ENCODE data around the gene CABP4.
A peak's percentile ranks its signal among the peaks of the same experiment; 100 is the strongest.
"Not testable (repeated sequence)": the region's sequence is repeated elsewhere in the genome, so short reads cannot be mapped to it uniquely, and the experiment has no call there.

Gene CABP4

DNA sequence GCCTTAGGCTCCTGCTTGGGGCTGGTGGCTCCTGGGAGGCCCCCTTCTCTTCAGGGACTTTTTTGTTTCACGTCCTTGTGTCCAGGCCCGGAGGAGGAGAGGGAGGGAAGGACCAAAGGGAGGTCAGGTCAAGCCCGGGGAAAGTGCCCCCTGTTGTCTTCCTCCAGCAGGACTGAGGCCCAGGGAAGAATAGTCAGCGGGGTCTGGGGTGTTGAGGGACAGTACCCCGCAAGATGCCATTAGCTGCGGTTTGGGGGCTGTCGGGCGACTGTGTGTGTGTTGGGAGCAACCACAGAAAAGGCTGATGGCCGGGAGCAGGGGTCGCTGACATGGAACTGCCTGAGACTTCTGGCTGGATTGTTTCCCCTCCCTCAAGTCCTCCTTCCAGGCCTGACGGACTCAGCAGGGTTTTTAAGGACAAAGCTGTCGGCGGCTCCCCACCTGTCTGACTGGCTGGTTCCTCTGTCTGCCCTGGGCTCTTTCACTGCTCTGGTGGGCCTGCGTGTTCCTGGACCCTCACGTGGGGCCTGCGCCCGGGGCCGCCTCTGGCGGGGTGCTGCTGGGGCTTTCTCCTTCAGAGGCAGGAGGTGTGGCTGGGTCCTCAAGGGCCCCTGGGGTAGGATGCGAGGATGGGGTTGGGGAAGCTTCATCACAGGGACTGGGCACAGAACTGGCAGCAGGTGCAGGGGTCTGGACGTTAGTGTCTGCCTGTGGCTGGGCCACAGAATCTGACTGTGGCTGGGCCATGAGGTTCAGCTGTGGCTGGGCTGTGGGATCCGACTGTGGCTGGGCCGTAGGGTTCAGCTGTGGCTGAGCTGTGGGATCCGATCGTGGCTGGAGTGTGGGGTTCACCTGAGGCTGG, 4.1 kb upstream of the CABP4 start:
- no peak for DNase-seq (ENCODE audit: low read depth)

DNA sequence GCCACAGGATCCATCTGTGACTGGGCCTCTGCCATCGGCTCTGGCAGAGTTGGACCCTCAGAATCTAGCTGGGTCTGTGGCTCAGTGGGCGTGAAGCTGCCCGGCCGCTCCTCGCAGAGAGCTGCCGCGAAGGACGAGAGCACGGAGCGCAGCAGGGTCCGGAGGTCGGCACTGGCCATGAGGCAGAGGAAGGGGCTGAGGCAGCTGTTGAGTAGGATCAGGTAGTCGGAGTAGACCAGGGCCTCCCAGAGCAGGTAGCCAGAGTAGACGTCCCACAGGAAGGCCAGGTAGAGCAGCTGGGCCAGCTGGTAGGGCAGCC, 3.5 kb upstream of the CABP4 start:
- no peak for DNase-seq (ENCODE audit: low read depth)
- no peak overlapping the region for H3K4me3 ChIP-seq (ENCODE audit: low read depth, low read length)

More for the DNA sequence above, 4.1 kb upstream of the CABP4 start:
- no peak overlapping the region for H3K4me3 ChIP-seq (ENCODE audit: low read depth, low read length)

DNA sequence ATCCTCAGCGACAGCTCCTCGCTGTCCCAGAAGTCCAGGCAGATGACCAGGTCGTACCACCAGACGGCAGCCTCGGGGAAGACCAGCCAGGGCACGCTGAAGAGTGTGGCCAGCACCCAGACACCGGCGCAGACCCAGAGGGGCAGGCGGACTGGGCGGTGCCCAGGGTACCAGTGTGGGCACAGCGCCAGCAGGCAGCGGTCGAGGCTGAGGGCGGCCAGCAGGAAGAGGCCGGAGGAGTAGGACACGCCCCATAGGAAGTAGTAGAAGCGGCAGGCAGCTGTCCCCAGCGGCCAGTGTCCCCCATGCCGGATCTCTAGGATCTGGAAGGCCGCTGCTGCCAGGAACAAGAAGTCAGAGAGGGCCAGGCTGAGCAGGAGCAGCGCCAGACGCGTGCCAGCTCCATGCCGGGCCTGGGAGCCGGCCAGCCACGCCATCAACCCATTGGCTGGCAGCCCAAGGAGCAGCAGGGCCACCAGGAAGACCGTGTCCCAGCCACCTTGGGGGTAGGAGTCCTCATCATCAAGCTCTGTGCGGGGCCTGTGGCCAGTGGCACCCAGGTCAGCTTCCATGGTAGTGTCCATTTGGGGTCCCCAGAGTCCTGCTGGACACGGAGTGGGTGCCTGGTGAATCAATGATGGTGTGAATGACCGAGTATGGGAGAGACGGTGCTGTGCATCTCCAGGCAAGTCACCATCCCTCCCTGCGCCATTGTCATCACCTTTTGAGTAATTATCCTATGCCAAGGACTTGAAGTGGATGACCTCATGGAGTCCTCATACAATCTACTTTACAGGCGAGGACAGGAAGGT, 2.8 kb upstream of the CABP4 start, which contains the start of gene GPR152:
Gene GPR152 (minus strand): TSS at position 589 of the 812 bp plus-strand sequence. CDS start 5 bp downstream, at position 584.
- DNase-seq (ENCODE audit: low read depth), result no peak

DNA sequence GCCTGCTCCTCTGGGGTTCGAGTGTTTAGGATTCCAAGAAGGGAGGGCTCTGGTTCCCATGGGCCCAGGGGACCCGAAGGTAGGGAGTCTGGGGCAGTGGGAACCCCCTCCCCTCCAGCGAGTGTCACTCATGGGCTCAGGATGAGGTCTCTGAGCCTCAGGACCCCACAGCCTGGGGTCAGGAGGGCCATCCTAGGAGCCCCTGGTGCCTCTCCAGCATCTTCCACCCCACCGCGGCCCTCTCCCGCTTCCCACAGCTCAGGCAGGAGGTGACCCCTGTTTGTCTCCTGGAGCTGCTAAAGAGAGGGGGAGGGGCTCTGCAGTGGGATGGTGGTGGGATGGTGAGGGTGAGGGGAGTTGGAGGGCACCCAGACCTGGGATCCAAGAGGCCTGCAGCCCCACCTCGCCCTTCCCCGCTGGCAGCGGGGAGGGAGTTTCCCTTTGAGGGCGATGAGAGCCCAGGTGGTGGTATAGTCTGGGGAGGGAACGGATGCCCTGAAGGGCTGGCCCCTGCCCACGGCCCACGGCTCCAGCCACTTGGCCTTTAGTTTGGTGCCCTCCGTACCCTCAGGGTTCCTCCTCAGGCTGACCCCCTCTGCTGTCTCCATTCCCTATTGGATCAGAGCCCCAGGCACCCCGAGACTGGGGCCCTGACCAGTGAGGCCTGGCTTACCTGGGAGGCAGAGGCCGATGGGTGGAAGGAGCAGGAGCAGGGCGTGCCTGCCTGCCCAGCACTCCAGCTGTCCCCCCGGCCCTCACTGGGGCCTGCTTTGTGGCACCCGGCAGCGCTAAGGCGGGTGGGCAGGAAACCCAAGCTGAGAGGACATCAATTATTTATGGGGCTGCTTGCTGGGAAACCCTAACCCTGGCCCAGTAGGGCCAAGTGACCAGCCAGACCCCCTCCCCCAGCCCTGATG, 1.1 kb upstream of the CABP4 start:
- no peak overlapping the region for H3K4me3 ChIP-seq (ENCODE audit: low read depth, low read length)
- DNase-seq (ENCODE audit: low read depth), result no peak

More for the DNA sequence above, 2.8 kb upstream of the CABP4 start, which contains the start of gene GPR152:
- no peak within 1 kb of the TSS for H3K4me3 ChIP-seq (ENCODE audit: low read depth, low read length)

DNA sequence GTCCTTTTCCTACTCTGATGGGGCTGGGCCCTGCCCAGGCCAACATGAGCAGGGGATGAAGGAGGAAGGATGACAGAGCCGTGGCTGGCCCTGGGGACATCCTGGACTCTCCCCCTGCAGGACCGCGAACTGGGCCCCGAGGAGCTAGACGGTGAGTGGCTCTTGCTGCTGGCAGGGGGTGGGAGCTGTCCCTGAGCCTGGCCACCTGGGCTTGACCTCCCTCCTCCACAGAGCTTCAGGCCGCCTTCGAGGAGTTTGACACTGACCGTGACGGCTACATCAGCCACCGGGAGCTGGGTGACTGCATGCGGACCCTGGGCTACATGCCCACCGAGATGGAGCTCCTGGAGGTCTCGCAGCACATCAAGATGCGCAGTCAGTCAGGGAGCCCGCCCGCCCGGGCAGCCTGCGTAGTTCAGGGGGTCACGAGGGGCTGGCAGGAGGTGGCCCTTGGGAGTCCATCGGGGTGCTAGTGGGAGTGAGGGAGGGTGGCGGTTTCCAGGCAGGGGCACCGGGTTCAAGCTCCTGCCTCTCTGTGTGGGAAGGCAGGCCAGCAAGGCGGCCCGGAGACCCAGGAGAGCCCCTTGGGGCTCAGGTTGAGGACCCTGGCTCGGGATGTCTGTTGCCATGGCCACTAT, 1.0 kb downstream of the CABP4 start:
- no peak for DNase-seq (ENCODE audit: low read depth)

DNA sequence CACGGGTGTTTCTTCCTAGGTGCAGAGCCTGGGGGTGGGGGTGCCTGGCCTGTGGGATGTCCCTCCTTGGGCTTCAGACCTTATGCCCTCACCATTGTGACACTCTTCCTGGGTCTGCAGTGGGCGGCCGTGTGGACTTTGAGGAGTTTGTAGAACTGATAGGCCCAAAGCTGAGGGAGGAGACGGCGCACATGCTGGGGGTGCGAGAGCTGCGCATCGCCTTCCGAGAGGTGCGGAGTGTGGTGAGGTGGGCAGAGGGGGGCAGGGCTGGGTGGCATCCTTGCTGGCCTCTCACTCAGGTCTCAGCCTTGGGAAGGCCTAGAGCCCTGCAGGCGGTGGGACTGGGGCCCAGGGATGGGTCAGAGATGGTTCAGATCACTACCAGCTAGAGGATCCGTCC, 2.3 kb downstream of the CABP4 start:
- no peak overlapping the region for H3K4me3 ChIP-seq (ENCODE audit: low read depth, low read length)
- no peak for DNase-seq (ENCODE audit: low read depth)

More for the DNA sequence above, 1.0 kb downstream of the CABP4 start:
- H3K4me3 ChIP-seq (ENCODE audit: low read depth, low read length), result no peak overlapping the region

DNA sequence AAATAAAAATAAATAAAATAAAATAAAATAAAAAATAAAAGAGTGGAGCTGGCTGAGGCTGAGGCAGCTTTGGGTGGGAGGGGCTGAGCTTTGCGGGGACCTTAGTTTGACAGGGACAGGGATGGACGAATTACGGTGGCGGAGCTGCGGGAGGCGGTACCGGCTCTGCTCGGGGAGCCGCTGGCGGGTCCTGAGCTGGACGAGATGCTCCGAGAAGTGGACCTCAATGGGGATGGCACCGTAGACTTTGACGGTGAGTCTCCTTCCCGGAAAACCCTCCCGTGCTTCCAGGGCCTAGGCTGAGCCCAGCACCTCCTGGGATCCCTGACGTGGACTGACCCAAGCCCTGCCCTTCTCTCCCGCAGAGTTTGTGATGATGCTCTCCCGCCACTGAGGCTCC, 3.1 kb downstream of the CABP4 start:
- no peak for DNase-seq (ENCODE audit: low read depth)
- H3K4me3 ChIP-seq (ENCODE audit: low read depth, low read length), result no peak overlapping the region

DNA sequence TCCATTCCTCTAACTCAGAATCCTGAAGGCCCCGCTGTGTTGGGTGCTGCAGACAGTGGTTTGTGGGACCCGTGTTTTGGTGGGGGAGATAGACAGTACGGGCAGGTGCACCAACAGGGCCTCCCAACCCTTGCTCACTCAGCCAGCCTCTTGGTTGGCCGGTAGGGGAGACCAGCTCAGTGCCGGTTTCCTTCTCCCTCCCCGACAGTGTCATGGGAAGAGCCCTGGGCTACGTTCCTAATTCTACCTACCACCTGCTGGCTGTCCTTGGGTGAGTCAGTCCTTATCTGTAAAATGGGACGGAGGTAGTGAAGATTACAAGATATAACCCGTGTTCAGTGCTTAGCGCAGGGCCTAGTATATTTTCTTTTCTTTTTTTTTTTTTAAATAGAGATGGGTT, 8.0 kb downstream of the CABP4 start:
- H3K4me3 ChIP-seq (ENCODE audit: low read depth, low read length), result no peak overlapping the region
- DNase-seq (ENCODE audit: low read depth), result no peak

DNA sequence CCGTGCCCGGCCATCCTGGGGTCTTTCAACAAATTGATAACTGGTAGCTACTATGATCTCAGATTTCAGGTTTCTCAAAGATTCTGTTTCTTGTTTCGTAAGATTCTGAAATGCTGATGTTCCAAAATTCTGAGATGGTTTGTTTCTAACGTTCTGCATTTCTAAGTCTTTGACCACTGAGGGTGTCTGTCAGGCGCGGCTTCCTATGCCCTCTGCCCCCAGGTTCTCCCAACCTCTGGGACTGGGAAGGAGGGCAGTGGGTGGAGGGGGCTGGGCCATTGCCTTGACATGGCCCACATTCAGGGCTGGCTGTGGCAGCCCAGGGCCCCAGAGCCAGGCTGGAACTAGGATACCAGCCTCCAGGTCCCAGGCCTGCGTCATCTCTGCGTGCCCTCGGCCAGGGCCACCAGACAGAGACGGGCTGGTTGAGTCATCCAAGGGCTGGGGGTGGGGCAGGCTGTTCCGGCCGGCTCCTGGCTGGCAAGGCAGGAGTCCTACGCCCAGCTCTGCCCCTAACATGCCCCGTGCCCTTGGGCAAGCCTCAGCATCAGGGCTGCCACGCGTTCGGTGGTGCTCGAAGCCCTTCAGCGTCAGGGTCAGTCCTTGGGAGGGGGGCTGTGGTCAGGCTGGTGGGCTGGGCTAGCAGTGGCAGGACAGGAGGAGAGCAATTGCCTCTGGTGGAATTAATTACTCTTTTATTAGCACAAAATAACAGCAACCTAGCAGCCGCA, 8.7 kb downstream of the CABP4 start:
- no peak for DNase-seq (ENCODE audit: low read depth)
- H3K4me3 ChIP-seq (ENCODE audit: low read depth, low read length), result peak overlapping the region; percentile 61

DNA sequence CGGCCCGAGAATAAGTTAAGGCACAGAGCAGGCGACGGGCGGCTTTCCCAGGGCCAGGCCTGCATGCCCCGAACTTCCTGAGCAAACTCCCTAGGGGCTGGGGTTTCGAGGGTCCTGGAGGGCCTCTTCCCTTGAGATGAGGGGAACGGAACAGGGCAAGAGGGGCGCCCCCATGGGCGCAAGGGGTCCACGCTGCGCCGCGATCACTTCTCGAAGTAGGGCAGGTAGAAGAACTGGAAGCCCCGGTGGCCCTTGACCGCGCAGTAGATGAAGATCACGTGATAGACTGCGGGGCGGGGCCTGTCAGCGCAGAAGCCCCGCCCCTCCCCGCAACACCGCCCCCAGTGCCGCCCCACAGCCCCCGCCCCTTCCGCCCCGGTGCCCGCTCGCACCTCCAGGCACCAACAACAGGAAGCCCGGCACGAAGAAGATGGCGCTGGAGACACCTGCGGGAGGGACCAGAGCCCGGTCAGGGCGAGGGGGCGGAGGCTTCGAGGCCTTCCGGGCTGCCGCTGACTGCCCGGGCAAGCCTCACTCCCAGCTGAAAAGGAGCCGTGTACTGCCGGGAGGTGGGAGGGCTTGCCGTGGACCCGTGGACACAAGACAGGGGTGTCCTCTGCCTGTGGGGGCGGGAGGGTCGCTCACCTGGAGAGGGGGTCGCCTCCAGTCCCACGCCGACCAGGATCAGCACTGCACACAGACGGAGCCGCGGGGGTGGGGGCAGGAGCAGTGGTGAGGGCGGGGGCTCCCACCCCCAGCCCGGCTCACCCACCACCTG, 9.4 kb downstream of the CABP4 start:
- no peak for DNase-seq (ENCODE audit: low read depth)
- H3K4me3 ChIP-seq (ENCODE audit: low read depth, low read length), result peak overlapping the region; percentile 61

DNA sequence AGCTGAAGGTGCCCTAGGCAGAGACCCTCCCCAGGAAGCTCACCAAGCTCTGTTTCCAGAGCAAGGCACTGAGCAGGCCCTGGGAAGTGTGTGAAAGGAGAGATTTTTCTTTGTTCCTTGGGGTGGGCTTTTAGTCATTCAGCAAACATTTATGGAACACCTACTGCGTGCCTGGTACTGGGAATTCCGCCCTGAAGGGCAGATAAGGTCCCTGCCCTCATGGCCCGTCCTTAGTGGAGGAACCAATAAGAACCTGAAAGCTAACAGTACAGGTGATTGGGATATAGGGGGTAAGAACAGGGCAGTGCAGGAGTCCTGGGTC, 10.0 kb downstream of the CABP4 start:
- DNase-seq (ENCODE audit: low read depth), result no peak
- H3K4me3 ChIP-seq (ENCODE audit: low read depth, low read length), result peak overlapping the region; percentile 61

DNA sequence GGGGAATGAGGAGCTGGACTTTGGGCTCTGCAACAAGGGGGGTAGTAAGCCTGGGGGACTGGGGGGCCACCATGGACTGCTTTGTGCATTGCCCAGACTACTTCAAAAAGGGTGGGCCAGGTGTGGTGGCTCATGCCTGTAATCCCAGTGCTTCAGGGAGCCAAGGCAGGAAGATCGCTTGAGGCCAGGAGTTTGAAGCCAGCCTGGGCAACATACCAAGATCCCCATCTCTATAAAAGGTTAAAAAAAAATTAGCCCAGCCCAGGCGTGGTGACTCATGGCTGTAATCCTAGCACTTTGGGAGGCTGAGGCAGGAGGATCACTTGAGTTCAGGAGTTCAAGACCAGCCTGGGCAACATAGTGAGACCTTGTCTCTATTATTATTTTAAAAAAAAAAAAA, 10.4 kb downstream of the CABP4 start:
- H3K4me3 ChIP-seq (ENCODE audit: low read depth, low read length), result not testable (repeated sequence)

DNA sequence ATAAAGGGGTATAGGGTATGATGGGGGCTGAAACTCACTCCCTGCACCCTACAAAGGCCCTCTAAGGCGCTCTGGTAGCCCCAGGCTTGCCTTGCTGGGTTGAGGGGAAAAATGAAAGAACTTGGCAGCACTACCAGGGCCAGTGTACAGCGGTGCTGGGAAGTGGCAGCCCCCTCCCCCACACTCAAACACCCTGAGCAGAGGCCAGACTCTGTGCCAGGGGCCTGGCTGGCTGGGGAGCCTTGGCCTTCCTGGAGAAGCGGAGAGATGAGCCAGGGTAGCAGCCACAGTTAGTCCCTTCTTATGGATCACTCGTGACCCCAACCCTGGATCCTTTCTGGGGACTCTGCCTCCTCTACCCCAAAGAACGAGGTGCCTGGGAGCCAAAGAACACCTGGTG, 11.2 kb downstream of the CABP4 start:
- no peak for DNase-seq (ENCODE audit: low read depth)
- no peak overlapping the region for H3K4me3 ChIP-seq (ENCODE audit: low read depth, low read length)

More for the DNA sequence above, 10.4 kb downstream of the CABP4 start:
- DNase-seq (ENCODE audit: low read depth), result not testable (repeated sequence)

DNA sequence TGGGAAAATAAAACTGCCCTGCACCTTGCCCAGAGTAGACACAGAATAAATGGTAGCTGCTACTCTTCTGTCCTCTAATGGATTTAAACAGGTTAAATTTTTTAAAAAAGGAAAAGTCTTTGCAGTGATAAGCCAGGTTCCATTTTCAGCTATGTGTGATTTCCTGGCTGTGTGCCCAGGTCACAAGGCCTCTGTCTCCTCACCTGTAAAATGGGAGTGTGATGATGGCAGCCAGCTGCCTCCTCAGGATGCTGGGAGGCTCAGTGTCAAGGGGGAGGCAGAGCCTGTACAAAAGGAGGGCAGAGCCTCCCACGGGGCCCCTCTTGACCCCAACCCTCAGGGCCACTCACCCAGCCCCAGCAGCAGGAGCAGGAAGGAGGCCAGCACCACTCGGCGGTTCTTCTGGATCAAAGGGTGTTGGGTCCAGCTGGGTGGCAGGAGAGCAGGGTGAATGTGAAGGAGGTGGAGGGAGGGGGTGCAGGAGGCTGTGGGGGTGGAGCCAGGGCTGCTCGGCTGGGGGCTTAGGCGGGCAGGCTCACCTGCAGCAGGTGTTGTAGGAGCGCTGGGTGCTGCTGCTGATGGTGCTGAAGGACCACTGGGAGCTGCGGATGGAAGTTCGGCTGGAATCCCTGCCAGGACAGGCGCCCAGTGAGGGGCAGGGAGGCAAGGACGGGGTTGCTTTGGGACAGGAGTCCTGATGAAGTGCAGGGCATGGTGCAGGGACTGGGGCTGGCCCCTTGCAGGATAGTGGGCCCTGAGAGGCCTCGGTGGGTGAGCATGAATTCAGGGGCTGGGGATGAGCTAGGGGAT, 12.0 kb downstream of the CABP4 start:
- H3K4me3 ChIP-seq (ENCODE audit: low read depth, low read length), result no peak overlapping the region
- no peak for DNase-seq (ENCODE audit: low read depth)

DNA sequence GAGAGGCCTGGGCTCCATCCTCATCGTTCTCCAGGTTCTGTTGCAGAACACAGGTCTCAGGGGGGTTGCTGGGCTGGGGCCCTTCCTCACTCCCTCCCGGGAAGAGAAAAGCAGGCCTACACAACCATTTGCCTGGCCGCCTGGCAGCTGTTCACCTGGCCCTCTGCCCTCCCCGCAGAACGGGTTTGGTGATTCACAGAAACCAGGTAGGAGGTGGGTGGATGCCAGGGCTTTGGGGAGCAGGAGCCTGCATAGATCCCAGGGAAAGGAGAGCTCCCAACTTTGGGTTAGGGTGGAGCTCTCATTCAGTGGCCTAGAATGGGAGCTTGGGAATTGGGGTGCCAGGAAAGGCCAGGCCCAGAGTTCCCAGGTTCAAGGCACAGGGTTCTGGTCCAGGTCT, 12.9 kb downstream of the CABP4 start:
- DNase-seq (ENCODE audit: low read depth), result no peak
- H3K4me3 ChIP-seq (ENCODE audit: low read depth, low read length), result peak overlapping the region; percentile 81

DNA sequence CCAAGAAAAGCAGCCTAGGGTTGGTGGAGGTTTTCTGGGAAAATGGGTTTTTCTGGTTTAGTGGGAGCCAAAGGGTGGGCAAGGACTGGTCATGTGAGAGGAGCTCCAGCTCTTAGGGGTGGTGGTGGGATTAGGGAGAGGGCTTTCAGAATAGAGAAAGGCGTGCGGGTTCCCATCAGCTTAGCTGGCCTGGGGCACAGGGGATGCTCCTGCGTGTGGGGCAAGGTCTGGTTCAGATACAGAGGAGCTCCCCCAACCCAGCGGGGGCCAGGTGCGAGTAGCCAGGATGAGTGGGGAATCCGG, 13.3 kb downstream of the CABP4 start:
- no peak for DNase-seq (ENCODE audit: low read depth)
- peak overlapping the region; percentile 81 for H3K4me3 ChIP-seq (ENCODE audit: low read depth, low read length)

DNA sequence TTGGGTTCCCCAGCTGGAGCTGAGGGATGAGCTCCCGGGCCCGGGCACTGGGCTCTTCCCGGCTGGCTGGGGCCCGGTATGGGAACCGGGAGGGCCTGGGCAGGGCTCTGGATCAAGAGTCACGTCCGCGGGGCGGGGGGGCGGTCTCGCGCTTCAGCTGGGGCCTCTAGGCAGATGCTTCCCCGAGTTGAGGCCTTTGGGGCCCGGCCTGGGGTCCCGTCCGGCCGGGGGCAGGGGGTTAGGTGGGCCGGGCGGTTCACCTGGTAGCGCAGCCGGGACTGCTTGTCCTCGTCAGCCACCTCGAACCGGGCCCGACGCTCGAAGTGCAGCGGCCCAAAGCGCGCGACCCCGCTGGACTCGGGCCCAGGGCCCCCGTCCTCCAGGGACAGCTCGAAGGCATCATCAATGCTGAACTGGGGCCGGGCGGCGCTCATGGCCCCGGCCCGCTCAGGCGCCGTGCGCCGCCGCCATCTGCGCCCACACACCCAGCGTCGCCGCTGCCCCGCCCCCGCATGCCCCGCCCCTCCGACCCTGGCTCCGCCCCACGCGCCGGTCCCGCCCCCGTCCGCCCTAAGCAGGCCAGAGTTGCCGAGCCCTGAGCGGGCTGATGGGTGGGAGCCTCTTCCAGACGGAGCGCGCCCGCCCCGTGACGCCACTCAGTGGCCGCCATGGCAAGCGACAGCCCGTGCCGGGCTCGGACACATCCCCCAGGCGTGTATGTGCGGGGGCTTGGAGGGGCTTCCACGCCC, 13.8 kb downstream of the CABP4 start, which contains the start of gene TMEM134:
Gene TMEM134 (minus strand): TSS at position 493 of the 749 bp plus-strand sequence. CDS start 59 bp downstream, at position 434.
- DNase-seq (ENCODE audit: low read depth), result peak; percentile 64
- H3K4me3 ChIP-seq (ENCODE audit: low read depth, low read length), result peak within 1 kb of the TSS; percentile 81

All from skeletal muscle cell (primary cell).